DND-41 (cell line): ENCODE data around the gene CLASP1.

Experiments
- ATAC-seq: fragments of 200-7000 bp; cut with Tn5 transposase; 3 replicates; pipeline ENCODE4 v1.9.1; 2021; ENCODE audit warnings: low read depth; ENCODE audit not compliant: insufficient read depth
- DNase-seq: peaks from one replicate; pipeline ENCODE4 v3.0.0-alpha.2; 2020
- H2AFZ ChIP-seq: 2 replicates; pipeline ENCODE4 v1.6.0; 2012; ENCODE audit warnings: low read depth, low read length
- H3K27ac ChIP-seq: 2 replicates; pipeline ENCODE4 v1.5.1; 2012; ENCODE audit warnings: low read length, inconsistent platforms
- H3K27me3 ChIP-seq: fragments of 200-600 bp; sonication (generic); 2 replicates; pipeline ENCODE4 v1.6.0; 2012; ENCODE audit warnings: low read length, mild to moderate bottlenecking, inconsistent platforms; ENCODE audit not compliant: insufficient read depth, poor library complexity
- H3K36me3 ChIP-seq: 2 replicates; pipeline ENCODE4 v1.5.1; 2012; ENCODE audit warnings: low read length, inconsistent platforms; ENCODE audit not compliant: insufficient read depth
- H3K4me1 ChIP-seq: 2 replicates; pipeline ENCODE4 v1.5.1; 2012; ENCODE audit warnings: mild to moderate bottlenecking, low read length; ENCODE audit not compliant: insufficient read depth
- H3K4me2 ChIP-seq: 2 replicates; pipeline ENCODE4 v1.6.0; 2012; ENCODE audit warnings: mild to moderate bottlenecking, moderate library complexity, low read length, inconsistent platforms; ENCODE audit not compliant: insufficient read depth
- H3K4me3 ChIP-seq, 2 experiments: fragments of 200-600 bp in 1 of 2; shearing (Covaris generic) in 1 of 2; 2 replicates each; pipeline ENCODE4 v1.5.1; 2012 to 2016; ENCODE audit warnings: inconsistent platforms in 2 of 2, low read length in 2 of 2, mild to moderate bottlenecking in 2 of 2, low read depth in 1 of 2, moderate library complexity in 1 of 2
- H3K79me2 ChIP-seq: 2 replicates; pipeline ENCODE4 v1.6.0; 2012; ENCODE audit warnings: low read length, inconsistent platforms; ENCODE audit not compliant: insufficient read depth
- H3K9ac ChIP-seq: 2 replicates; pipeline ENCODE4 v1.6.0; 2012; ENCODE audit warnings: low read depth, mild to moderate bottlenecking, inconsistent platforms, low read length, moderate library complexity
- H3K9me3 ChIP-seq: 2 replicates; pipeline ENCODE4 v1.5.1; 2012; ENCODE audit warnings: low read length, moderate library complexity, mild to moderate bottlenecking, inconsistent platforms; ENCODE audit not compliant: insufficient read depth, severe bottlenecking
- H4K20me1 ChIP-seq: 2 replicates; pipeline ENCODE4 v1.6.0; 2012; ENCODE audit warnings: low read length; ENCODE audit not compliant: insufficient read depth
- CTCF ChIP-seq: IDR thresholded peaks from 2 replicates; pipeline ENCODE4 v1.5.1; 2012; ENCODE audit warnings: borderline replicate concordance, low read length, moderate library complexity, mild to moderate bottlenecking; ENCODE audit not compliant: poor library complexity, severe bottlenecking; ENCODE audit errors: extremely low read depth
- EZH2 ChIP-seq: IDR thresholded peaks from 3 replicates; pipeline ENCODE4 v1.6.1; 2012; ENCODE audit warnings: borderline replicate concordance, low read depth, mild to moderate bottlenecking, moderate library complexity, low read length, inconsistent platforms; ENCODE audit not compliant: severe bottlenecking

Gene CLASP1

GRCh38 chr2:121492409-121492808 is 156.9 kb downstream of the CLASP1 start:
- H3K4me2 ChIP-seq: no peak overlapping the region
- H2AFZ ChIP-seq: no peak overlapping the region
- no peak overlapping the region for H3K9ac ChIP-seq
- DNase-seq (no peak), ATAC-seq (no peak)
- no peaks in the 10 kb centered on the region for H3K27me3 ChIP-seq
- peaks cover 16% of the 10 kb centered on the region; the same call in 1 of the 2 replicates for H4K20me1 ChIP-seq
- TF ChIP-seq CTCF (no peak), EZH2 (no peak)
- H3K79me2 ChIP-seq: peaks cover 32% of the 10 kb centered on the region
- no peaks in the 10 kb centered on the region for H3K4me1 ChIP-seq
- H3K36me3 ChIP-seq: peaks cover 6% of the 10 kb centered on the region
- H3K27ac ChIP-seq: no peak overlapping the region
- H3K9me3 ChIP-seq: no peaks in the 10 kb centered on the region
- no peak overlapping the region for H3K4me3 ChIP-seq

GRCh38 chr2:121491518-121491917 is 157.7 kb downstream of the CLASP1 start:
- Histone ChIP-seq H3K4me1 (no peaks in the 10 kb centered on the region), H3K9me3 (no peaks in the 10 kb centered on the region), H3K27ac (no peak overlapping the region), H3K36me3 (peaks cover 2% of the 10 kb centered on the region), H2AFZ (no peak overlapping the region), H4K20me1 (peaks cover 16% of the 10 kb centered on the region; the same call in 1 of the 2 replicates), H3K4me3 (no peak overlapping the region), H3K27me3 (no peaks in the 10 kb centered on the region), H3K79me2 (peaks cover 34% of the 10 kb centered on the region), H3K4me2 (no peak overlapping the region), H3K9ac (no peak overlapping the region)
- TF ChIP-seq CTCF (no peak), EZH2 (no peak)
- DNase-seq (no peak), ATAC-seq (no peak)

- Histone ChIP-seq H2AFZ (no peak overlapping the region), H4K20me1 (peaks cover 16% of the 10 kb centered on the region; the same call in 1 of the 2 replicates), H3K4me3 (no peak overlapping the region), H3K4me2 (no peak overlapping the region), H3K79me2 (peaks cover 28% of the 10 kb centered on the region), H3K27ac (no peak overlapping the region), H3K4me1 (no peaks in the 10 kb centered on the region), H3K27me3 (no peaks in the 10 kb centered on the region), H3K36me3 (no peaks in the 10 kb centered on the region), H3K9me3 (no peaks in the 10 kb centered on the region), H3K9ac (no peak overlapping the region)
- ATAC-seq (no peak), DNase-seq (no peak)
- TF ChIP-seq CTCF: no peak
- no peak for TF ChIP-seq EZH2
Observed at GRCh38 chr2:121490584-121491133, 158.6 kb downstream of the CLASP1 start.

GRCh38 chr2:121489911-121490583 is 159.2 kb downstream of the CLASP1 start:
- Histone ChIP-seq H3K4me3 (no peak overlapping the region), H3K9ac (no peak overlapping the region), H3K27ac (no peak overlapping the region), H2AFZ (no peak overlapping the region), H3K36me3 (peaks cover under 1% of the 10 kb centered on the region; the same call in 1 of the 2 replicates), H3K79me2 (peaks cover 28% of the 10 kb centered on the region), H4K20me1 (peaks cover 16% of the 10 kb centered on the region; the same call in 1 of the 2 replicates), H3K27me3 (no peaks in the 10 kb centered on the region), H3K4me1 (no peaks in the 10 kb centered on the region), H3K9me3 (no peaks in the 10 kb centered on the region), H3K4me2 (no peak overlapping the region)
- ATAC-seq: no peak
- TF ChIP-seq CTCF (no peak), EZH2 (no peak)
- DNase-seq: no peak
